HG03280 (cell line): Measurements from ENCODE around the gene LUC7L3.
"Not testable (repeated sequence)": the region's sequence is repeated elsewhere in the genome, so short reads cannot be mapped to it uniquely, and the experiment has no call there.

ENCODE experiments used
- ATAC-seq: cut with Tn5 transposase; IDR thresholded peaks from one replicate; pipeline ENCODE4 v1.9.1; 2021; ENCODE audit warnings: mild to moderate bottlenecking, moderate library complexity; ENCODE audit not compliant: unreplicated experiment

Gene LUC7L3

GRCh38 chr17:50708050-50709000 is 11.1 kb upstream of the LUC7L3 start:
- ATAC-seq = no peak

GRCh38 chr17:50709053-50709452 is 10.3 kb upstream of the LUC7L3 start:
- not testable (repeated sequence) for ATAC-seq

- ATAC-seq = no peak
These were observed 9.4 kb upstream of the LUC7L3 start for GRCh38 chr17:50710025-50710424.

GRCh38 chr17:50710650-50711049 is 8.8 kb upstream of the LUC7L3 start:
- ATAC-seq = no peak

GRCh38 chr17:50712641-50713040 is 6.8 kb upstream of the LUC7L3 start:
- no peak for ATAC-seq

GRCh38 chr17:50715471-50715870 is 3.9 kb upstream of the LUC7L3 start:
- no peak for ATAC-seq

- ATAC-seq = no peak
These were observed 756 bp downstream of the LUC7L3 start for GRCh38 chr17:50719924-50720794.

- no peak for ATAC-seq
These were observed 2.0 kb downstream of the LUC7L3 start for GRCh38 chr17:50721194-50722010.

GRCh38 chr17:50722746-50723145 is 3.3 kb downstream of the LUC7L3 start:
- ATAC-seq = no peak

GRCh38 chr17:50724622-50725021 is 5.2 kb downstream of the LUC7L3 start:
- not testable (repeated sequence) for ATAC-seq

- no peak for ATAC-seq
These were observed 6.6 kb downstream of the LUC7L3 start for GRCh38 chr17:50725769-50726655.

GRCh38 chr17:50728112-50728429 is 8.7 kb downstream of the LUC7L3 start:
- no peak for ATAC-seq

- no peak for ATAC-seq
These were observed 9.7 kb downstream of the LUC7L3 start for GRCh38 chr17:50728881-50729765.

- ATAC-seq = no peak
These were observed 12.4 kb downstream of the LUC7L3 start for GRCh38 chr17:50731575-50732460.

- no peak for ATAC-seq
These were observed 15.9 kb downstream of the LUC7L3 start for GRCh38 chr17:50735287-50735686.

GRCh38 chr17:50737118-50737698 is 17.8 kb downstream of the LUC7L3 start:
- ATAC-seq = no peak

- ATAC-seq = no peak
These were observed 19.7 kb downstream of the LUC7L3 start for GRCh38 chr17:50739098-50739497.

- ATAC-seq = no peak
These were observed 26.2 kb downstream of the LUC7L3 start for GRCh38 chr17:50745631-50746030.
